Kidney epithelial cell (primary cell): ENCODE results near the gene KIF17. TPM values are rescaled to one million over a fixed set of nuclear protein-coding genes. Genes with fewer than 3 reads are reported as not detected.

Experiments used
- DNase-seq: peaks from one replicate; pipeline ENCODE4 v3.0.0-alpha.2; 2010; ENCODE audit warnings: low read depth
- H3K27me3 ChIP-seq: 2 replicates; pipeline ENCODE4 v1.6.0; 2011; ENCODE audit warnings: low read length; ENCODE audit not compliant: control insufficient read depth, insufficient read depth
- H3K36me3 ChIP-seq: 2 replicates; pipeline ENCODE4 v1.5.1; 2011; ENCODE audit warnings: low read length; ENCODE audit not compliant: control insufficient read depth, insufficient read depth
- H3K4me3 ChIP-seq: 2 replicates; pipeline ENCODE4 v1.5.1; 2011; ENCODE audit warnings: low read depth, mild to moderate bottlenecking, control low read depth, low read length
- CTCF ChIP-seq: IDR thresholded peaks from 2 replicates; pipeline ENCODE4 v1.5.1; 2011; ENCODE audit warnings: mild to moderate bottlenecking, moderate library complexity, low read length, control low read depth, inconsistent platforms; ENCODE audit not compliant: insufficient read depth, poor library complexity, severe bottlenecking
- total RNA-seq: library from RNA; depleted of rRNA; stranded (reverse); fragments of >200 nt; gene quantifications from 2 replicates; pipeline ENCODE4 v1.2.3, GENCODE V29; 2015

Gene KIF17
- total RNA-seq, 1 donor from 2014 or later = 1.3 TPM

GRCh38 chr1:20725189-20726117, 7.6 kb upstream of the KIF17 start:
- peak; percentile 38 for DNase-seq
- no peak for TF ChIP-seq CTCF
- H3K27me3 ChIP-seq = no peaks in the 10 kb centered on the region
- no peak overlapping the region for H3K4me3 ChIP-seq
- H3K36me3 ChIP-seq = no peaks in the 10 kb centered on the region

- no peak overlapping the region for H3K4me3 ChIP-seq
- no peak for TF ChIP-seq CTCF
- H3K27me3 ChIP-seq = no peaks in the 10 kb centered on the region
- no peak for DNase-seq
- no peaks in the 10 kb centered on the region for H3K36me3 ChIP-seq
These were observed 6.8 kb upstream of the KIF17 start for GRCh38 chr1:20724364-20725188.

- no peaks in the 10 kb centered on the region for H3K36me3 ChIP-seq
- no peak for TF ChIP-seq CTCF
- DNase-seq = no peak
- no peak overlapping the region for H3K4me3 ChIP-seq
- H3K27me3 ChIP-seq = no peaks in the 10 kb centered on the region
These were observed 5.9 kb upstream of the KIF17 start for GRCh38 chr1:20723537-20724363.

- DNase-seq = no peak
- Histone ChIP-seq H3K4me3 (no peak overlapping the region), H3K27me3 (no peaks in the 10 kb centered on the region), H3K36me3 (no peaks in the 10 kb centered on the region)
- TF ChIP-seq CTCF = no peak
These were observed 5.3 kb upstream of the KIF17 start for GRCh38 chr1:20723159-20723536.

GRCh38 chr1:20721117-20722061, 3.6 kb upstream of the KIF17 start:
- no peak for TF ChIP-seq CTCF
- Histone ChIP-seq H3K36me3 (no peaks in the 10 kb centered on the region), H3K4me3 (no peak overlapping the region), H3K27me3 (no peaks in the 10 kb centered on the region)
- DNase-seq = no peak
